Spinal cord (tissue), 10 donors: ENCODE data around the gene REXO1. TPM values are rescaled to one million over a fixed set of nuclear protein-coding genes. Genes with fewer than 3 reads are reported as not detected.

Source experiments
- DNase-seq, 6 donors: peaks; one replicate each; pipeline versions ENCODE4 v3.0.0 to v3.0.0-alpha.2; 2013 to 2015; ENCODE audit warnings: low spot score in 6 of 6, low read depth in 4 of 6
- H3K27ac ChIP-seq: one replicate; pipeline ENCODE4 v1.5.1; 2013; ENCODE audit warnings: low read depth, low read length, control low read depth
- H3K27me3 ChIP-seq: one replicate; pipeline ENCODE4 v1.6.1; 2013; ENCODE audit warnings: low read length; ENCODE audit not compliant: control insufficient read depth, insufficient read depth
- H3K36me3 ChIP-seq: one replicate; pipeline ENCODE4 v1.6.1; 2013; ENCODE audit warnings: low read length; ENCODE audit not compliant: control insufficient read depth, insufficient read depth
- H3K4me1 ChIP-seq: one replicate; pipeline ENCODE4 v1.6.1; 2013; ENCODE audit warnings: low read length; ENCODE audit not compliant: control insufficient read depth, insufficient read depth
- H3K4me3 ChIP-seq: one replicate; pipeline ENCODE4 v1.5.1; 2013; ENCODE audit warnings: low read depth, low read length, control low read depth
- H3K9me3 ChIP-seq: one replicate; pipeline ENCODE4 v1.6.1; 2013; ENCODE audit warnings: low read length; ENCODE audit not compliant: control insufficient read depth, insufficient read depth
- WGBS: methylation state at CpG from one replicate; pipeline ENCODE4 v1.1.5; 2013; ENCODE audit warnings: missing lambda C conversion rate; ENCODE audit not compliant: insufficient coverage; 5-methylcytosine and 5-hydroxymethylcytosine counted together
- polyA plus RNA-seq, 2 donors: library from polyadenylated mRNA; unstranded; fragments of 120-200 nt; gene quantifications; one replicate each; pipeline ENCODE4 v1.2.1, GENCODE V29; 2013; ENCODE audit not compliant: insufficient read length in 2 of 2
- total RNA-seq, 2 donors: library from RNA; depleted of rRNA in 1 of 2; stranded (reverse); fragments of 120-200 nt in 1 of 2; fragments of >200 nt in 1 of 2; gene quantifications; one replicate each; pipeline versions ENCODE4 v1.2.3 to v1.2.4, GENCODE V29; 2013 to 2014
- donor health status: healthy.

REXO1 gene
- total and polyA plus RNA-seq, 4 donors: 5.7 to 41.8 (median 19.0) TPM

GRCh38 chr19:1851654-1852580, 3.6 kb upstream of the REXO1 start:
- peak in 2 of 6 donors; percentile 74 to 82 for DNase-seq
- H3K9me3 ChIP-seq: no peaks in the 10 kb centered on the region
- peaks cover 31% of the 10 kb centered on the region for H3K36me3 ChIP-seq
- H3K27me3 ChIP-seq: no peaks in the 10 kb centered on the region
- H3K27ac ChIP-seq: peak overlapping the region; percentile 67
- peak overlapping the region; percentile 31 for H3K4me3 ChIP-seq
- WGBS: 6% methylated on average over 62 of the region's 66 CpGs
- peaks cover 63% of the 10 kb centered on the region for H3K4me1 ChIP-seq

GRCh38 chr19:1850809-1851653, 2.7 kb upstream of the REXO1 start:
- no peaks in the 10 kb centered on the region for H3K27me3 ChIP-seq

GRCh38 chr19:1849886-1850398, 1.7 kb upstream of the REXO1 start:
- Histone ChIP-seq H3K36me3 (peaks cover 40% of the 10 kb centered on the region), H3K9me3 (no peaks in the 10 kb centered on the region), H3K4me1 (peaks cover 58% of the 10 kb centered on the region), H3K4me3 (no peak overlapping the region), H3K27me3 (no peaks in the 10 kb centered on the region), H3K27ac (no peak overlapping the region)
- DNase-seq: no peak
- WGBS: 90% methylated on average over 7 of the region's 10 CpGs

More at GRCh38 chr19:1850809-1851653, 2.7 kb upstream of the REXO1 start:
- H3K27ac ChIP-seq: no peak overlapping the region
- peaks cover 31% of the 10 kb centered on the region for H3K36me3 ChIP-seq
- peaks cover 64% of the 10 kb centered on the region for H3K4me1 ChIP-seq
- no peak overlapping the region for H3K4me3 ChIP-seq
- 52% methylated on average over 29 of the region's 31 CpGs for WGBS
- no peaks in the 10 kb centered on the region for H3K9me3 ChIP-seq
- DNase-seq: no peak

- Histone ChIP-seq H3K27me3 (no peaks in the 10 kb centered on the region), H3K9me3 (no peaks in the 10 kb centered on the region), H3K4me3 (no peak overlapping the region), H3K4me1 (peaks cover 59% of the 10 kb centered on the region), H3K36me3 (peaks cover 40% of the 10 kb centered on the region), H3K27ac (no peak overlapping the region)
- no peak for DNase-seq
- 13% methylated on average over 1 of the region's 5 CpGs for WGBS
Observed at GRCh38 chr19:1849132-1849474, 820 bp upstream of the REXO1 start.

- peak in 2 of 6 donors; percentile 6 to 30 for DNase-seq
- Histone ChIP-seq H3K4me3 (peak overlapping the region; percentile 75), H3K36me3 (peaks cover 41% of the 10 kb centered on the region), H3K27ac (peak overlapping the region; percentile 40), H3K4me1 (peaks cover 63% of the 10 kb centered on the region), H3K9me3 (no peaks in the 10 kb centered on the region), H3K27me3 (no peaks in the 10 kb centered on the region)
- under 1% methylated on average over 72 of the region's 72 CpGs for WGBS
Observed at GRCh38 chr19:1847684-1848398, 442 bp downstream of the REXO1 start.

GRCh38 chr19:1847348-1847683, 967 bp downstream of the REXO1 start:
- peak overlapping the region; percentile 75 for H3K4me3 ChIP-seq
- H3K27me3 ChIP-seq: no peaks in the 10 kb centered on the region
- H3K9me3 ChIP-seq: no peaks in the 10 kb centered on the region
- DNase-seq: no peak
- H3K27ac ChIP-seq: no peak overlapping the region
- 21% methylated on average over 12 of the region's 12 CpGs for WGBS
- H3K4me1 ChIP-seq: peaks cover 61% of the 10 kb centered on the region
- H3K36me3 ChIP-seq: peaks cover 43% of the 10 kb centered on the region

- Histone ChIP-seq H3K4me1 (peaks cover 58% of the 10 kb centered on the region), H3K27ac (no peak overlapping the region), H3K36me3 (peaks cover 47% of the 10 kb centered on the region), H3K9me3 (no peaks in the 10 kb centered on the region), H3K27me3 (no peaks in the 10 kb centered on the region), H3K4me3 (no peak overlapping the region)
- DNase-seq: no peak
- 94% methylated on average over 28 of the region's 29 CpGs for WGBS
Observed at GRCh38 chr19:1846517-1847204, 1.6 kb downstream of the REXO1 start.

GRCh38 chr19:1845642-1846041, 2.6 kb downstream of the REXO1 start:
- no peak for DNase-seq
- Histone ChIP-seq H3K27me3 (no peaks in the 10 kb centered on the region), H3K9me3 (no peaks in the 10 kb centered on the region), H3K4me1 (peaks cover 48% of the 10 kb centered on the region), H3K27ac (no peak overlapping the region), H3K36me3 (peaks cover 52% of the 10 kb centered on the region), H3K4me3 (no peak overlapping the region)
- 93% methylated on average over 11 of the region's 11 CpGs for WGBS

- peaks cover 56% of the 10 kb centered on the region for H3K36me3 ChIP-seq
- DNase-seq: no peak
- no peaks in the 10 kb centered on the region for H3K9me3 ChIP-seq
- H3K27ac ChIP-seq: no peak overlapping the region
- H3K27me3 ChIP-seq: no peaks in the 10 kb centered on the region
- no peak overlapping the region for H3K4me3 ChIP-seq
- peaks cover 50% of the 10 kb centered on the region for H3K4me1 ChIP-seq
- 91% methylated on average over 9 of the region's 16 CpGs for WGBS
Observed at GRCh38 chr19:1845125-1845515, 3.2 kb downstream of the REXO1 start.
